NT2/D1 (cell line): Measurements from ENCODE around the gene RAB31.

Source experiments
- DNase-seq: peaks from one replicate; pipeline ENCODE4 v3.0.0-alpha.2; 2011; ENCODE audit warnings: low read depth, low spot score
- H3K27me3 ChIP-seq: 2 replicates; pipeline ENCODE4 v1.6.0; 2011; ENCODE audit warnings: mild to moderate bottlenecking; ENCODE audit not compliant: insufficient read length, insufficient read depth
- H3K36me3 ChIP-seq: 2 replicates; pipeline ENCODE4 v1.6.1; 2011; ENCODE audit warnings: mild to moderate bottlenecking, low read length, mixed read lengths; ENCODE audit not compliant: insufficient read depth, insufficient read length
- H3K4me1 ChIP-seq: 2 replicates; pipeline ENCODE4 v1.5.1; 2011; ENCODE audit not compliant: insufficient read depth, insufficient read length
- H3K4me3 ChIP-seq: 2 replicates; pipeline ENCODE4 v1.5.1; 2011; ENCODE audit warnings: low read depth; ENCODE audit not compliant: insufficient read length
- H3K9ac ChIP-seq: 2 replicates; pipeline ENCODE4 v1.6.0; 2011; ENCODE audit warnings: low read depth; ENCODE audit not compliant: insufficient read length
- H3K9me3 ChIP-seq: 2 replicates; pipeline ENCODE4 v1.5.1; 2011; ENCODE audit warnings: mild to moderate bottlenecking, low read length; ENCODE audit not compliant: insufficient read depth
- SUZ12 ChIP-seq: IDR thresholded peaks from 2 replicates; pipeline ENCODE4 v1.6.1; 2011; ENCODE audit not compliant: insufficient read length, insufficient read depth; ENCODE audit errors: extremely low read depth
- YY1 ChIP-seq: IDR thresholded peaks from 2 replicates; pipeline ENCODE4 v1.6.1; 2011; ENCODE audit not compliant: insufficient read length, insufficient read depth
- ZNF274 ChIP-seq: IDR thresholded peaks from 2 replicates; pipeline ENCODE4 v1.6.1; 2011; ENCODE audit warnings: mild to moderate bottlenecking, low read depth, low read length

Gene RAB31

DNA sequence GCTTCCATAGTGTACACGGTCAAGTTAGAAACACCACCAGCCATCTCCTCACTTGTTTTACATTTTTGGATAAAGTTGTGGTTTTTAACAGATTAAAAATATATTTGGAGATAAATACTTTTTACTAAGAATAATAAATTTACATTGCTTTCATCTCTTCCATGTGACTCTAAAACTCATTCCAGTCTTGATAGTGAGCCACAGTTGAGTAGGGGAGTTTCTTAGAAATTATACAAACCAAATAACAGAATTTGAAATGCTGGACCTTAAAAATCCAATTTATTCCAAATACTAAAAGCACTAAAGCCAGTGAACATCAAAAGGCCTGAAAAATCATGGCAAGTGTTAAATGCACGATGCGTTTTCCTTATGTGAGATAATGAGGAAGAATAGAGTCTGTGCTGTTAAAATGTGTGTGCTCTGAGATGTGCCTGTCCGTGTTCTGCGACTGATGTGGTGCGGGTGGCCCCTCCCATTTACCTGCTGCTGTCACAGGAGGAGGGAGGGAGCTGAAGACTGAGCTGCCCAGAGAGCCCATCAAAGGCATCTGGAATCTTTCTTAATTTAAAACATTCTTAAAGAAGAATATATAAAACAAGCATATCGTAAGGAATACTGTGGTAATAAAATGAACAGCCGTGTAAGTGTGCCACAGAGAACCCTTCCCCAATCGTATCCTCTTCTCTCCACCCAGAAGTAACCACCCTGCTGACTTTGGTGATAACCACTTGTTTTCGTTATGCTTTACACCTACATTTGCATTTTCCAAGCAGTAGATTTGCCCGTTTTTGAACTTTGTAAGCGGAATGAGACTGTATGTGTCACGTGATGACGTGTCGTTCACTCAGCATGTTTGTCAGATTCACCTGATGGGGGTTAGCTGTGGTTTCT, 120.7 kb downstream of the RAB31 start:
- Histone ChIP-seq H3K4me1 (no peaks in the 10 kb centered on the region), H3K27me3 (no peaks in the 10 kb centered on the region), H3K36me3 (peaks cover 18% of the 10 kb centered on the region), H3K4me3 (no peak overlapping the region), H3K9me3 (no peaks in the 10 kb centered on the region), H3K9ac (no peak overlapping the region)
- DNase-seq = no peak
- no peak for TF ChIP-seq ZNF274
- no peak for TF ChIP-seq SUZ12
- no peak for TF ChIP-seq YY1

DNA sequence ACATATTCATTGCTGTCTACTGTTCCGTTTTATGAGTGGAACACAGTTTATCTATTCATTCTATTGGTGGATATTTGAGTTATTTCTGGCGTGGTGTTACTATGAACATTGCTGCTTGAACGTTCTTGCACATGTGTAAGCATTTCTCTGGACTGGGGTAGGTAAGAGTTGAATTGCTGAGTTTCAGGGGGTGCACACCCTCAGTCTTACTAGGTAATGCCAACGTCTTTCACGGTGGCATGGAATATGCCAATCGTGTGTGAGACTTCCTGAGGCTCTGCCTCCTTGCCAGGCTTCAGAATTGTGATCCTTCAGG, 121.3 kb downstream of the RAB31 start:
- H3K27me3 ChIP-seq = no peaks in the 10 kb centered on the region
- no peak for DNase-seq
- peaks cover 18% of the 10 kb centered on the region for H3K36me3 ChIP-seq
- no peaks in the 10 kb centered on the region for H3K9me3 ChIP-seq
- H3K9ac ChIP-seq = no peak overlapping the region
- H3K4me1 ChIP-seq = no peaks in the 10 kb centered on the region
- TF ChIP-seq SUZ12 = no peak
- H3K4me3 ChIP-seq = no peak overlapping the region

DNA sequence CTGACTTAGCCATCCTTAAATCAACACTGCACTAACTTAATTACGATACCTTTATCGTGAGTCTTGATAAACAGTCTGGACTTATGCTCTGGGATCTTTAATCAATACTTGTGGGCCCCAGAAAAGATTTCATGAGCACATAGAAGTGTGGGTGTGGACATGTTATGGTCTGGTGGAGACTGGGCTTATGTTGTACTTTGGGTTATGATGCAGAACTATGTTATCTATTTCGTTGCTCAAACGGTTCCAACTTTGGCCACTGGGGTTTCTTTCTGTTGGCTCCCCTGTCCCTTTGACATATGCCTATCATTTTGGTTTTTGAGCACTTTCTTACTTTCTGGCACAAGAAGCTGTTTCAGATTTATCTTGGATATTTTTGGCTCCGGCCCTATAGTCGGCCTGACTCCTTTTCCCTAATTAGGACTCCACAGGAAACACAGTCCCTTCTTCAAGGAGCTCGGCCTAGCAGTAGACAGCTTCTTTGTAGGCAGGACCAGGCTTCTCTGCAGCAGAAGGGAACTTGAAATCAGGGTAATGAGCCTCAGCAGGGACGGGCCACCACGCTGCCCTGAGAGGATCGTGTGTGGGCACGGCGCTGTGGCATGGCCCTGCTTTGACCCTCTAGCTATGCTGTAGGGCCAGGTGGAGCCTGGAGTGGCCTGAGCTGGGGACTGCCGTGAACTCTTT, 123.1 kb downstream of the RAB31 start:
- H3K4me1 ChIP-seq = no peaks in the 10 kb centered on the region
- TF ChIP-seq YY1 (no peak), SUZ12 (no peak), ZNF274 (no peak)
- no peak overlapping the region for H3K9ac ChIP-seq
- no peak for DNase-seq
- no peaks in the 10 kb centered on the region for H3K9me3 ChIP-seq
- H3K4me3 ChIP-seq = no peak overlapping the region
- peaks cover 18% of the 10 kb centered on the region for H3K36me3 ChIP-seq
- no peaks in the 10 kb centered on the region for H3K27me3 ChIP-seq

DNA sequence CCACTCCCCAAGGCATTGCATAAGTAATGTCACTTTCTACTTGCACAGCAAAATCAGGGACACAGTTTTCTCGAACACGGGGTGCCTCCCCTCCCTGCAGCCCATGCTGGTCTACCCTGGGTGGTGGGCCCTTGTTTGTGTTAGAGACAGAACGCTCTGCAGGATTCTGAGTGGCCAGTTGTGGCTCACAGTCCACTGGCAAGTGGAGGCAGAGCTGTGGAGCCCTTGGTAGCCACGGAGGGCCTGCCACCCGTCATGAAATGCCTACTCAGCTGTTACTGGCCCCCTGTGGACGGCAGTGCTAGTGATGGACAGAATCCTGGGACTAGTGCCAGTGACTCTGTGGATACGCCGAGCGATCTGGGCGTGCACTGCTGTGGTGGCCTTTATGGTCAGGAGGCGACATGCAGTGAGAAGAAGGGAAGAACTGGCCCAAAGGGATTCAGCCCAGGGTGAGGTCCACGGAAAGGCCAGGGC, 123.7 kb downstream of the RAB31 start:
- Histone ChIP-seq H3K9me3 (no peaks in the 10 kb centered on the region), H3K36me3 (peaks cover 18% of the 10 kb centered on the region), H3K27me3 (no peaks in the 10 kb centered on the region), H3K9ac (no peak overlapping the region), H3K4me3 (no peak overlapping the region), H3K4me1 (no peaks in the 10 kb centered on the region)
- DNase-seq = no peak
- no peak for TF ChIP-seq YY1
- no peak for TF ChIP-seq SUZ12
- TF ChIP-seq ZNF274 = no peak

DNA sequence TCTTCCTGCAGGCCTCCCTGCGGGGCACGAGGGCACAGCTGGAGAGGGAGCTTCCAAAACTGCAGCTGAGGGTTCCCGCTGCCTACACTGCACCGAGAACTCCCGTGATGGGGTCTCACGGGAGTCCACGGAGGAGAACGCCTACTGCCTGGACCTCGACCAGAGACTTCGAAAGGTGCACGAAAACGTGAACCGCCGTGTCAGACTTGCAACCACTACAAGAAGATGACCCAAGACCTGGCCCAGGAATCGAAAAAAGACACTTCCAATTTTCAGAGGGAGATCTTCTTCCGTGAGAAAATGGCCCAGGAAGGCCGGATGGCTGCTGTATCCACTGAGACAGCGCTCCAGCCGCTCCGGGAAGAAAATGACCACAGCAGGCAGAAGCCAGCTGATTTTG, 124.8 kb downstream of the RAB31 start:
- DNase-seq = no peak
- no peak overlapping the region for H3K4me3 ChIP-seq
- H3K9me3 ChIP-seq = no peaks in the 10 kb centered on the region
- H3K27me3 ChIP-seq = no peaks in the 10 kb centered on the region
- TF ChIP-seq ZNF274 (no peak), YY1 (no peak), SUZ12 (no peak)
- H3K36me3 ChIP-seq = peaks cover 18% of the 10 kb centered on the region
- peaks cover under 1% of the 10 kb centered on the region for H3K4me1 ChIP-seq
- H3K9ac ChIP-seq = no peak overlapping the region

DNA sequence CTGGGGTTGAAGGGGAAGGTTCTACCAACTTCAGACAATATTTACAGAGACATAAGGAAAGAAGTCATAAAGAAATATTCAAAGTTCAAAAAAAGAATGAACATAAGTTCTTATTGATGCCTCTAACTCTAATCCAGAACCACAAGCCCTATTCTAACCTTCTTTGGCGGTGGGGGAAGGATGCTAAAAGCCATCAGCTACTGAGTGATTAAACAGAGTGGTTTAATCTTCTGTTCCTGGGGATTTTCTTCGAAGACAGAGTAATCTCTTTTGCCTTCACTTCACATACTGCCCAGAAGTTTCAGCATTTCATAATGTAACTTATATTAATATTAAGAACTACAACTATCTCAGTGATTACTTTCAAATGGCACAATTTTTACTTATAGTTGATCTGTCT, 126.5 kb downstream of the RAB31 start:
- H3K4me3 ChIP-seq = no peak overlapping the region
- DNase-seq = no peak
- no peak overlapping the region for H3K9ac ChIP-seq
- H3K4me1 ChIP-seq = peaks cover 11% of the 10 kb centered on the region
- TF ChIP-seq SUZ12 (no peak), ZNF274 (no peak), YY1 (no peak)
- H3K27me3 ChIP-seq = no peaks in the 10 kb centered on the region
- peaks cover 18% of the 10 kb centered on the region for H3K36me3 ChIP-seq
- H3K9me3 ChIP-seq = no peaks in the 10 kb centered on the region

DNA sequence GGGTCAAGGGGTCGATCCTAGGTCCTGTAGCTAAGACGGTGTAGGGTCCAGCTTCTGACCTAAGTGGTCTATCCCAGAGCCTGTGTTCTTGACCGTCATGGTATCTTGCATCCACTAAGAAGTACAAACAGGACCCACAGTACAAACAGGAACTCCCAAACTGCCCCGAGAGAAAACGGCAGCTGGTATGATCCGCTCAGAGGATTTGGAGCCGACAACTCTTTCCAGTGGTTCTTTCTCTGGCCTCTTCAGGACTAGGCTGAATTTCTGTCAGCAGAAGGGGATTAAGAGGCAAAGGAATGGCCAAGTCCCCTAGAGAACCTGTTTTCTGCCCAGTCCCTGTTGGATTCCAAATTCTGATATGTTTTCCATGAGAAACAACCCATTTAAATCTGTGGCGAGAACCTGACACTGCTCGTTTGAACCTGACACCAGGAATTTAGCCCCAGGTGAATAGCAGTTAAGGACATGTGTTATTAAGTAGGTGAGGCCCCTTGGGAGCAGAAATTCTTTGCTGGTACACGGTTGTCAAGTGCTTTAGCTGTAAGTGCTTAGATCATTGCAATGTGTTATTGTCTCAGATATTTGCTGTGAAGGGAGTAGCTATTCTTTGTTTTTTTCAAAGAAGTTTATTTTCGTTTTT, 127.1 kb downstream of the RAB31 start:
- TF ChIP-seq SUZ12 (no peak), YY1 (no peak)
- DNase-seq = peak; percentile 67
- H3K4me3 ChIP-seq = no peak overlapping the region
- no peak overlapping the region for H3K9ac ChIP-seq
- no peaks in the 10 kb centered on the region for H3K27me3 ChIP-seq
- no peaks in the 10 kb centered on the region for H3K9me3 ChIP-seq
- H3K36me3 ChIP-seq = peaks cover 19% of the 10 kb centered on the region
- peaks cover 11% of the 10 kb centered on the region for H3K4me1 ChIP-seq
